HTERT RPE-1 (cell line): Measurements from ENCODE around the gene FOXA1.

Experiments
- in situ Hi-C: fragments of 300-500 bp; cut with MboI; formaldehyde crosslinking; loops from 4 replicates; pipeline ENCODE4 v1.14.3; 2020; ENCODE audit warnings: low sequenced_read_pairs

Gene FOXA1

GRCh38 chr14:37602605-37603453 is 7.8 kb upstream of the FOXA1 start:
- in situ Hi-C loops = no loop called here

- in situ Hi-C loops = no loop called here
Measured at GRCh38 chr14:37601865-37602264, 6.8 kb upstream of the FOXA1 start.

- in situ Hi-C loops = no loop called here
Measured at GRCh38 chr14:37600880-37601741, 6.1 kb upstream of the FOXA1 start.

- in situ Hi-C loops = no loop called here
Measured at GRCh38 chr14:37599507-37600368, 4.7 kb upstream of the FOXA1 start.

- in situ Hi-C loops = no loop called here
Measured at GRCh38 chr14:37598747-37599506, 3.9 kb upstream of the FOXA1 start.

GRCh38 chr14:37597914-37598746 is 3.1 kb upstream of the FOXA1 start:
- in situ Hi-C loops = no loop called here

GRCh38 chr14:37597538-37597913 is 2.5 kb upstream of the FOXA1 start:
- in situ Hi-C loops = no loop called here

- in situ Hi-C loops = no loop called here
Measured at GRCh38 chr14:37596790-37597472, 1.9 kb upstream of the FOXA1 start.

- in situ Hi-C loops = no loop called here
Measured at GRCh38 chr14:37595809-37596621, 966 bp upstream of the FOXA1 start.

GRCh38 chr14:37594238-37594970 is 645 bp downstream of the FOXA1 start:
- in situ Hi-C loops = no loop called here

GRCh38 chr14:37593511-37594237 is 1.4 kb downstream of the FOXA1 start:
- in situ Hi-C loops = no loop called here

GRCh38 chr14:37592482-37593408 is 2.3 kb downstream of the FOXA1 start:
- in situ Hi-C loops = no loop called here

- in situ Hi-C loops = no loop called here
Measured at GRCh38 chr14:37591941-37592481, 3.0 kb downstream of the FOXA1 start.

- in situ Hi-C loops = no loop called here
Measured at GRCh38 chr14:37591311-37591940, 3.6 kb downstream of the FOXA1 start.
